ENCODE measurements around the gene ZNF524.
"Not testable (repeated sequence)": the region's sequence is repeated elsewhere in the genome, so short reads cannot be mapped to it uniquely, and the experiment has no call there.

The ZNF524 gene

DNA sequence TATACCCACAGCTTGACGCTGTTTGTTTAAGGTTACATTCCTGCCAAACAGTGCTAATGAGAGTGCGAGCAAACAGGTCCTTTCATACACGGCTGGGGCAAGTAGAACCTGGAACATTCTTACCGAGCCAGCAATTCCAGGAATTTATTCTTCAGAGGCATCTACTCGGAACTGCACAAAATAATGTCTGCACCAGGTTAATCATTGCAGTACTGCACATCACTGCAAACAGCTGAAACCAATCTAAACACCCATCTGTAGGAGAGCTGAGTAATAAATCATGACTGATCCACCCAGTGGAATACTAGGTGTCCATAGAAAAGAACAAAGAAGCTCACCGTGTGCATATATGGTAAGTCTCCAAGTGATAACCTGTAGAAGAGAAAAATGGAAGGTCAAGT lies 18.3 kb upstream of the ZNF524 start:
- no peak for DNase-seq

GRCh38 chr19:55582284-55582683 lies 17.8 kb upstream of the ZNF524 start:
- not testable (repeated sequence) for DNase-seq

DNA sequence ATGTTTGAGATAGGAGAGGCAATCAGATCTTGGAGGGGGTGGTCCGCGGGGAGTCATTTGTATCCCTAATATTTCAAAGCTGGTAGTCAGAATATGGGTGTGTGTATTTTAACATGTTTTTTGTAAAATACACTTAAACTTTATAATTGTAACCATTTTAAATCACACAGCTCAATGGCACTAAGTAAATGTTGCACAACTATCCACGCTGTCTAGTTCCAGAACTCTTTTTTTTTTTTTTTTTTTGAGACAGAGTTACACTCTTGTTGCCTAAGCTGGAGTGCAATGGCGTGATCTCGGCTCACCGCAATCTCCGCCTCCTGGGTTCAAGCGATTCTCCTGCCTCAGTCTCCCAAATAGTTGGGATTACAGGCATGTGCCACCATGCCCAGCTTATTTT lies 16.2 kb upstream of the ZNF524 start:
- DNase-seq = not testable (repeated sequence)

DNA sequence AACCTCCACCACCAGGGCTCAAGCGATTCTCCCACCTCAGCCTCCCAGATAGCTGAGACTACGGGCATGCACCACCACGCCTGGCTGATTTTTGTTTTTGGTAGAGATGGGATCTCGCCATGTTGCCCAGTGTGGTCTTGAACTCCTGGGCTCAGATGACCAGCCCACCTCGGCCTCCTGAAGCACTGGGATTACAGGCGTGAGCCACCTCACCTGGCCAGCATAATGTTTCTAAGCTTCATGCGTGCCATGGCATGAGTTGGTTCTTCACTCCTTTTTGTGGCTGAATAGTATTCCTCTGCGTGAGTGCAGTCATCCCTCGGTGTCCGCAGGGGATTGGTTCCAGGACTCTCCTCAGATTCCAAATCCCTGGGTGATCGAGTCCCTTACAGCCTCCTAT lies 15.2 kb upstream of the ZNF524 start:
- no peak for DNase-seq

DNA sequence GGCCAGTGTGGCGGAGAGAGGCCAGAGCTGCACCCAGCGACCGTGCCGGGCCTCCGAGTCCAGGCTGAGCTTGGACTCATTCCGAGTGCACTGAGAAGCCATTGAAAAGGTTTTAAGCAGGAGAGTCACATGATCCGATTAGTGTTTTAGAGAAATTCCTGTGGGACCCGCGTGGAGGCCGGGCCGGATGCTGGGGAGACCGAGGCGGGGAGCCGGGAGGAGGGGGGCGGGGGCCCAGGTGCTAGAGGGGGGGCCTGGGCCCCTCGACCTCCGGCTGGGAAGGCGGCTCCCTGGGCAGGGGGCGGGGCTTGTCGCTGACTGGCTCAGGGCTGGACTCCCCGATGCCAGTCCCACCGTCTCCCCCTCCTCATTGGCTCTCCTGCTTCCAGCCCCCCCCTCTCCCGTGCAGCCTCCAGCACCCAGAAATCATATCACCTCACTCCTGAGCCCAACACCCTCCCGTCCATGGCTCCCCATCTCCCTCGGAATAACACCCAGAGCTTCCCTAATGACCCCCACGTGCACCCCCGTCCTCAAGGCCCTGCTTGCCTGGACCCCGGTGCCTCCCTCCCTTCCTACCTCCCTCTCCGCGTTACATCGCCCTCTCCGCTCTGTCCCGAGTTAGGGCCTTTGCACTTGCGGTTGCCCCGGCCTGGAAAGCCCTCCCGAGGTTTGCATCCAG lies 14.3 kb upstream of the ZNF524 start:
- DNase-seq = peak; percentile 68

DNA sequence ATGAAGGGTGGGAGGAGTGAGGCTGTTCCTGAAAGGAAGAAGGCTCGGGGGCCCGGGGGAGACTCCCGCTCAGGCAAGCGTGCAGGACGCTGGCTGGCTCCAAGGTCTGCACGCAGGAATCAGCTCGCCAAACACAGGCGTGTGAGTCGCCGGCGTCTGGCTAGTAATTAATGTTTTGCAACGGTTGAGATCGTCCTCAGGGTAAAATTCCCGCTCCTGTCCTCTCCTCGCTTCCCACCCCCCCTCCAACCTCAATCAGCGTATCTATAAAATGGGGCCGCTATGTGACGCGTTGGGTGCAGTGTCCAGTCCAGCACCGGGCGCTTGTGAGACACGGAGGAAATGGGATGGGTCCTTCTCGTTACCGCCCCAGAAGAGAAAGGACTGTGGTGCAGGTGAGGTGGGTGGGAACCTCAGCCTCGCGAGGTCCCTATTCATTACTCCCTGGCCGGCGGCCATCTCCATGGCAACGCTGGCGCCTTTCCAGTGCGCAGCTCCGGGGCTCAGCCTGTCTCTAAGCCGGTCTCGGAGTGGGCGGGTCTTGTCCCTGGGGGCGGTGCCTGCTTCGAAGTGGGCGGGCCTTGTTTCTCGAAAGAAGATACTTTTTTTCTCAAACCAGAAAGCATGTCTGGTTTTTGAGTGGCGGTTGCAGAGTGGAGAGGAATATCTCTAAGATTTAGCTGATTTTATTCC lies 13.0 kb upstream of the ZNF524 start:
- DNase-seq = peak; percentile 93

DNA sequence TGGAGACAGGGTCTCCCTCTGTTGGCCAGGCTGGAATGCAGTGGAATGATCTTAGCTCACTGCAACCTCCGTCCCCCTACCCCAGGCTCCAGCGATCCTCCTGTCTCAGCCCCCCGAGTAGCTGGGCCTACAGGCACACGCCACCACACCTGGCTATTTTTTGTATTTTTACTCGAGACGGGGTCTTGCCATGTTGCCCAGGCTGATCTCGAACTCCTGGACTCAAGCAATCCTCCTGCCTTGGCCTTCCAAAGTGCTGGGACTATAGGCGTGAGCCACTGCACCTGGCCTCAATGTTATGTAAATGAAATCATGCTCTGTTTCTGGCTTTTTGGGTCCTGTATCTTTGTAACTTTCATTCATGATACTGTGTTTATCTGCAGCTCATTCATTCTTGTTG lies 11.3 kb upstream of the ZNF524 start:
- DNase-seq = no peak

DNA sequence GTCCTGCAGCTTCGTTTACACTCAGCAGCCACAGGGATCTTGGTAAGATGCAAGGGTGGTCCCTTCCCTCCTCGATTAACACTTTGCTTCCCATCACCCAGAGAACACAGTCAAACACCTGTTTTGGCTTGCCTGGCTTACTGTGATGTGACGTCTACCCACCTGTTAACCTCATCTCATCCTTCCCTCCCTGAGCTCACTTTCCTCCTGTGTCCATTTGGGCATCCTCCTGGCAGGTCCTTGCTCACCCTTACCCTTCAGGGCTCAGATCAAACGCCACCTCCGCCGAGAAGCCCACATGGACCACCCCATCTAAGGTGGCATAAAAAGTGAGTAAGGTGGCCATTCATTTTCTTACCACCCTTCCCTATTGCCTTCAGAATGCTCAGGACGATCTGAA lies 10.0 kb upstream of the ZNF524 start:
- DNase-seq = no peak

GRCh38 chr19:55590617-55591016 lies 9.5 kb upstream of the ZNF524 start:
- no peak for DNase-seq

GRCh38 chr19:55591555-55591954 lies 8.5 kb upstream of the ZNF524 start:
- no peak for DNase-seq

DNA sequence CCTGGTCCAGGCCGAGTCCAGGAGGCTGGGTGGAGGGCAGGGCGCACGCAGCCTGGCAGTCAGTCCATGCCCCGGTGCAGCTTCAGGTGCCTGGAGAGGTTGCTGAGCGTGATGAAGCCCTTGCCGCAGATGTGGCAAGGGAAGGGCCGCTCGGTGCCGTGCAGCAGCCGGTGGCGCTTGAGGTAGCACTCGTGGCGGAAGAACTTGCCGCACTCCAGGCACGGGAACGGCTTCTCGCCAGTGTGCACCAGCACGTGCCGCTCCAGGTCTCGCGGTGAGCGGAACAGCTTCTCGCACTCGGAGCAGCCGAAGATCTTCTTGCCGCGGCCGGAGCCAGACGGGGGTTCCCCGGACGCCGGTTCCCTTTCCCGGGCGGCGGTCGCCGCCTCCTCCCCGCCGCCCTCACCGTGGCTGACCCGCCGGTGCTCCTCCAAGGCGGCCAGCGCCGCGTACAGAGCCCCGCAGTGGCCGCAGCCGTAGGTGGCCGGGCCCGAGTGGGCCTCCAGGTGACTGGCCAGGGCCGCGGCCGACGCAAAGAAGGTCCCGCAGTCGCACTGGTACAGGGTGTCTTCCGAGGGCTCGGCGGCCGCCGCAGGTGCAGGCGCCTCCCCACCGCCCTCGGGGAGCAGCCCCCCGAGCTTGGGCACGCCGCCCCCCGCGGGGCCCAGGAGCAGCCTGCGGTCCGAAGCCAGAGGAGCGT lies 7.5 kb upstream of the ZNF524 start:
- DNase-seq = no peak

DNA sequence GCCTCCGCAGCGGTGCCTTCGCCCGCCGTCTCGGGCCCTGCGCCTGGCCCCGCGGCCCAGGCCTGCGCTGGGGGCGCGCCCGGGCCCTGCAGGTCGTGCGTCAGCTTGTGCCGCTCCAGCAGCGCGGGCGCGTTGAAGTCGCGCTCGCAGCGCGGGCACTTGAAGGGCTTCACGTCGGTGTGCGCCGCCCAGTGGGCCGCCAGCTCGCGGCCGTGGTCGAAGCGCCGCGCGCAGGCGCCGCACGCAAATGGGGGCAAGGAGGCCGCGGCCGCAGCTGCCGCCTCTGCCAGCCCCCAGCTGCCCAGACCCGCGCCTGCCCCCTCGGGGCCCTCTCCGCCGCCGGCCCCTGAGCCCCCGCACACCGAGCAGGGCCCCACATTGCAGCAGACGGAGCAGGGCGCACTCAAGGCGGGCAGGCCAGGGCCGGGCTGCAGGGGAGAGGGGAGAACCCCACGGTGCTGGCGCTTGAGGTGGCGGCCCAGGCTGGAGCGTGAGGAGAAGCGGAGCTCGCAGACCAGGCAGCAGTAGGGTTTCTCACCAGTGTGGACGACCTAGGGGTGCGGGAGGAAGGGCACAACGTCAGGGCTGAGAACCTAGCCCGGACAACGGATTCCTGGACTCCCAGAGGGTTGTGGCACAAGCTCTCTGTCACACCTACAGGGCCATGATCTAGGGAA lies 6.9 kb upstream of the ZNF524 start:
- no peak for DNase-seq

DNA sequence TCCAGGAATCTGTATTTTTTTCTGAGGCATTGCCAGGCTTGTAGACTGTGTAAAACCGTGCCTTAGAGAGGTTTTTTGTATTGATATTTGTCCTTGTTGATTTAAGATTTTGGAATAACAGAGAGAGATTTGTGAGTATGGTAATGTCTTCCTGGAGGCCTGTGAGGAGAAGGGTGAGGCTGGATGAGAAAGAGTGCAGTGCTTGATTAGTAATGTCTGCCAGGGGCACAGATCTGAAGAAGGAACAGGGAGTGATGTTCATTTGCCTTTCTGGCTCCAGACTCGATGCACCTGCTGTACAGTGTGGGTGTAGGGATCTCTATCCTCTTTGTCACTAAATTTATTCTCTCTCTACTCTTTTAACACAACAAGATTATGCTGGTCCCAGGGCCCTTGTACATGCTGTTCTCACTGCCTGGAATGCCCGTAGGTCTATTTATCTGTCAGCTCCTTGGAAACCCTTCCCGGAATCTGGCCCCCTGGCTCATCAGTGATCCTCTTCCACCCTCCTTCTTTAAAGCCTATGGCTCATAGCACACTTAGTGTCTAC lies 5.0 kb upstream of the ZNF524 start:
- no peak for DNase-seq

- no peak for DNase-seq
These were observed 3.8 kb upstream of the ZNF524 start for GRCh38 chr19:55596304-55596703.

- DNase-seq = no peak
These were observed 2.6 kb upstream of the ZNF524 start for GRCh38 chr19:55597501-55597921.

DNA sequence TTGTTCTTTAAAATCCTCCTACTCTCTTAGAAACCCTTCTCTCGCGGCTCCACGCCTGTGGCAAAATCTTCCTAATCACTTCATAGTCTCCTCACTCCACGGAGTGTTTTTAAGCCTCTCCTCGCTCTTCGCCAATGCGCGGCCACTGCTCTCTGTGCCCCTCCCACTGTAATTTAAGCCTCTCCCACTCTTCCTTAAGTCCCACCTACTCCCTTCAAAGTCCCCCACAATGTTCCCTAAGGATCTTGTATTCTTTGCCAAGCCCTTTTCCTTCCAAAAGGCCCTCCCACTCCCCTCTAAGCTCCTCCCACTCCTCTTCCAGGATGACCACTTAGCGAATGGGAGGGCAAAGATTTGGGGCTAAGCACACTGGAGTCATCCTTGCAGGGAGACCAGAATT lies 2.1 kb upstream of the ZNF524 start:
- no peak for DNase-seq

DNA sequence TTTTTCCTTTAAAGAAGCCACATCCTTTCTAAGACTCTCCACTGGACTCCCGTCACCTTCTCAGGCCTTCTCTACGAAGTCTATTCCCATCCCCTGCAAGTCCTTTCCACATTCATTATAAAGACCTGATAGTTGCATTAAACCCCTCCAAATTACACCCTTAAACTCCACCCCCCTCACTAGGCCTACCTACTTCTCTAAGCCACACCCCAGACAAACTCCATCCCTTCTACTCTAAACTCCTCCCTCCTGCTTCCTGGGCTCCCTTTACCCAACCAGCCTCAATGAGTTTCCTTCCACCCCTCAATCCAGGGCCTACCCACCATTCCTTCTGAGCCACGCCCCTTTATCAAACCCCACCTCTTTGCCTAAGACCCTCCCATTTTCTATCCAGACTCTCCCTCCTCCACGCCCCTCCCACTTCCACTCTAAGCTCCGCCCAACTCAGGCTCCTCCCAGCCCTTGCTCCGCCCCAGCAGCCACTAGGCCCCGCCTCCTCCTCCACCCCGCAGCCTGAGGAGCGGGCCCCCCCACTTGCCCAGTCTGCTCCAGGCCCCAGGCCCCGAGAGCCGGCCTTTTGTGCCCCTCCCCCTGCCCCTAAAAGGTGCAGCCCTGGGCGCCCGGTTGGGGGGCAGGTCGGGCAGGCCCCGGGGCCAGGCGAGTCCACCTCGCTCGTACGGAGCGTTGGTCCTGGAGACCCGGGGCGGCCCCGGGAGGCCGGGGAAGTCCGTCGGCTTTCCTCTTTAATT lies 1.2 kb upstream of the ZNF524 start:
- DNase-seq = peak; percentile 88

GRCh38 chr19:55599468-55599841 lies 633 bp upstream of the ZNF524 start, which contains the start of gene FIZ1:
TSS of gene FIZ1 (minus strand) at chr19:55599517. CDS start at chr19:55597865, 1,652 bp downstream.
- peak; percentile 98 for DNase-seq

GRCh38 chr19:55600662-55601028 lies 557 bp downstream of the ZNF524 start:
- DNase-seq = no peak

- DNase-seq = no peak
These were observed 996 bp downstream of the ZNF524 start for GRCh38 chr19:55601084-55601483.

DNA sequence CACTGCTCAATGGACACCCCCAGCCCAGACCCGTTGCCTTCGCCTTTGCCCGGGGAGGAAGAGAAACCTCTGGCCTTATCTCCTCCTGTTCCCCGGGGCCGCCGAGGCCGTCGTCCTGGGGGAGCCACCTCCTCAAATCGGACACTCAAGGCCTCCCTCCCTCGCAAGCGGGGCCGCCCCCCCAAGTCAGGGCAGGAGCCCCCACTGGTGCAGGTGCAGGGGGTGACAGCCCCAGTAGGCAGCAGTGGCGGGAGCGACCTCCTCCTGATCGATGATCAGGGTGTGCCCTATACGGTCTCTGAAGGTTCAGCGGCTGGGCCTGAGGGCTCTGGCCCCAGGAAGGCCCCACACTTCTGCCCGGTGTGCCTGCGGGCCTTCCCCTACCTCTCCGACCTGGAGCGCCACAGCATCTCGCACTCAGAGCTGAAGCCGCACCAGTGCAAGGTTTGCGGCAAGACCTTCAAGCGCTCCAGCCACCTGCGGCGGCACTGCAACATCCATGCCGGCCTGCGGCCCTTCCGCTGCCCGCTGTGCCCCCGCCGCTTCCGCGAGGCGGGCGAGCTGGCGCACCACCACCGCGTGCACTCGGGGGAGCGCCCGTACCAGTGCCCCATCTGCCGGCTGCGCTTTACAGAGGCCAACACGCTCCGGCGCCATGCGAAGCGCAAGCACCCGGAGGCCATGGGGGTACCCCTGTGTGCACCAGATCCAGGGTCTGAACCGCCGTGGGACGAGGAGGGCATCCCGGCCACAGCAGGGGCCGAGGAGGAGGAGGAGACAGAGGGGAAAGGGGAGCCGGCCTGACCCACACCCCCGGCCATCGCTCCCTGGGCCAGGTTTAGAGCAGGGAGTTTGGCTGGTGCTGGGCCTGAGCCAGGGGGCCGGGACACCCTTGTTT lies 2.3 kb downstream of the ZNF524 start:
- no peak for DNase-seq

All from NCI-H526 treated with DMSO at 0.1 percent for 48 hours (cell line).